Keratinocyte (primary cell): ENCODE data around the gene SKI. TPM values are rescaled to one million over a fixed set of nuclear protein-coding genes. Genes with fewer than 3 reads are reported as not detected.

Experiments
- DNase-seq: peaks from one replicate; pipeline ENCODE4 v3.0.0-alpha.2; 2011; ENCODE audit warnings: low read depth, missing footprints, low spot score
- FAIRE-seq: peaks from 2 replicates; lab custom pipeline; 2011; peaks lifted over from hg19 to GRCh38; lab: Jason Lieb, UNC
- H2AFZ ChIP-seq: 2 replicates; pipeline ENCODE4 v1.6.0; 2012; ENCODE audit warnings: low read length, control low read depth, inconsistent platforms; ENCODE audit not compliant: control insufficient read depth
- H3K27ac ChIP-seq: 2 replicates; pipeline ENCODE4 v1.5.1; 2011; ENCODE audit warnings: low read length; ENCODE audit not compliant: control insufficient read depth, insufficient read depth
- H3K27me3 ChIP-seq: 3 replicates; pipeline ENCODE4 v1.6.0; 2011; ENCODE audit warnings: low read length; ENCODE audit not compliant: control insufficient read depth, insufficient read depth; ENCODE audit errors: extremely low read depth
- H3K36me3 ChIP-seq, 2 experiments: 2 replicates in 1 of 2; 3 replicates in 1 of 2; pipeline ENCODE4 v1.5.1; 2011; ENCODE audit warnings: low read length in 2 of 2, mild to moderate bottlenecking in 1 of 2; ENCODE audit not compliant: control insufficient read depth in 2 of 2, insufficient read depth in 2 of 2; ENCODE audit errors: extremely low read depth in 1 of 2
- H3K4me1 ChIP-seq: 3 replicates; pipeline ENCODE4 v1.5.1; 2011; ENCODE audit warnings: low read length; ENCODE audit not compliant: control insufficient read depth, insufficient read depth; ENCODE audit errors: extremely low read depth
- H3K4me2 ChIP-seq: 3 replicates; pipeline ENCODE4 v1.6.0; 2011; ENCODE audit warnings: low read depth, low read length; ENCODE audit not compliant: control insufficient read depth, insufficient read depth; ENCODE audit errors: extremely low read depth
- H3K4me3 ChIP-seq, 3 experiments: fragments of 200-600 bp in 1 of 3; sonication (generic) in 1 of 3; 2 replicates in 2 of 3; 3 replicates in 1 of 3; pipeline ENCODE4 v1.5.1; 2011 to 2016; ENCODE audit warnings: low read length in 3 of 3, mild to moderate bottlenecking in 3 of 3, control low read depth in 2 of 3, inconsistent platforms in 1 of 3, low read depth in 1 of 3, mixed read lengths in 1 of 3, mixed run types in 1 of 3, moderate library complexity in 1 of 3; ENCODE audit not compliant: control insufficient read depth in 2 of 3, insufficient read depth in 2 of 3; ENCODE audit errors: extremely low read depth in 1 of 3
- H3K79me2 ChIP-seq: 2 replicates; pipeline ENCODE4 v1.6.0; 2012; ENCODE audit warnings: low read length; ENCODE audit not compliant: control insufficient read depth, insufficient read depth
- H3K9ac ChIP-seq: 3 replicates; pipeline ENCODE4 v1.6.0; 2011; ENCODE audit warnings: low read length; ENCODE audit not compliant: control insufficient read depth, insufficient read depth; ENCODE audit errors: extremely low read depth
- H3K9me1 ChIP-seq: 3 replicates; pipeline ENCODE4 v1.6.0; 2011; ENCODE audit warnings: low read length; ENCODE audit not compliant: control insufficient read depth, insufficient read depth; ENCODE audit errors: extremely low read depth
- H3K9me3 ChIP-seq: 2 replicates; pipeline ENCODE4 v1.5.1; 2012; ENCODE audit warnings: low read depth, low read length; ENCODE audit not compliant: control insufficient read depth
- H4K20me1 ChIP-seq: 3 replicates; pipeline ENCODE4 v1.6.0; 2011; ENCODE audit warnings: low read length; ENCODE audit not compliant: control insufficient read depth, insufficient read depth; ENCODE audit errors: extremely low read depth
- CTCF ChIP-seq, 3 experiments: IDR thresholded peaks in 1 of 3; conservative IDR thresholded peaks in 1 of 3; optimal IDR thresholded peaks in 1 of 3; 2 replicates in 2 of 3; 3 replicates in 1 of 3; pipeline versions ENCODE3 to v1.5.1; 2011; ENCODE audit warnings: low read length in 3 of 3, mild to moderate bottlenecking in 3 of 3, moderate library complexity in 2 of 3, control low read depth in 1 of 3, inconsistent platforms in 1 of 3; ENCODE audit not compliant: insufficient read depth in 2 of 3; ENCODE audit errors: extremely low read depth in 1 of 3
- EZH2 ChIP-seq: IDR thresholded peaks from one replicate; pipeline ENCODE4 v1.6.1; 2012; ENCODE audit warnings: inconsistent platforms, mild to moderate bottlenecking, low read length, moderate library complexity
- dilution Hi-C: fragments of 300-500 bp; cut with MboI; formaldehyde crosslinking; loops from one replicate; pipeline ENCODE4 v1.7.0; 2020; ENCODE audit warnings: low sequenced_read_pairs; ENCODE audit not compliant: extremely low pct_ligation_motif_present
- polyA plus RNA-seq, 5 experiments: library from polyadenylated mRNA; depleted of rRNA in 3 of 5; stranded (reverse) in 3 of 5; stranded (forward) in 1 of 5; unstranded in 1 of 5; fragments of >200 nt; gene quantifications; 1 replicate in 1 of 5; 2 replicates in 3 of 5; 3 replicates in 1 of 5; pipeline versions ENCODE4 v1.2.1 to v1.2.3, GENCODE V29; 2011 to 2012; ENCODE audit warnings: missing spikeins in 2 of 5, low read depth in 1 of 5, low replicate concordance in 1 of 5

The SKI gene
- polyA plus RNA-seq, 1 donor (not counting 4 experiments of a cell fraction or from before 2014, with no cell fraction given): 4.8 TPM

- H3K79me2 ChIP-seq: peaks cover 97% of the 10 kb centered on the region
- dilution Hi-C loops: no loop called here
- H2AFZ ChIP-seq: no peak overlapping the region
- DNase-seq (no peak), FAIRE-seq (no peak)
- H3K9ac ChIP-seq: no peak overlapping the region
- H3K27me3 ChIP-seq: no peaks in the 10 kb centered on the region
- no peak overlapping the region for H3K4me3 ChIP-seq
- H3K36me3 ChIP-seq: peaks cover 2 to 4% of the 10 kb centered on the region in 2 experiments
- no peak overlapping the region for H3K27ac ChIP-seq
- H3K9me3 ChIP-seq: peaks cover 2% of the 10 kb centered on the region
- H3K4me1 ChIP-seq: peaks cover 29% of the 10 kb centered on the region
- H3K4me2 ChIP-seq: no peak overlapping the region
- peaks cover 4% of the 10 kb centered on the region for H3K9me1 ChIP-seq
- peaks cover 20% of the 10 kb centered on the region for H4K20me1 ChIP-seq
- TF ChIP-seq EZH2: no peak
- TF ChIP-seq CTCF (optimal IDR thresholded peaks at IDR 0.05 in 1 of 3, IDR thresholded peaks at IDR 0.05 in 1 of 3, conservative IDR thresholded peaks at IDR 0.05 in 1 of 3; ENCODE audit: extremely low read depth in 1 of 3, insufficient read depth in 2 of 3, low read length in 3 of 3): no peak
Measured at GRCh38 chr1:2248854-2249558, 20.9 kb downstream of the SKI start.

GRCh38 chr1:2249559-2249906 lies 21.4 kb downstream of the SKI start:
- Histone ChIP-seq H4K20me1 (peaks cover 20% of the 10 kb centered on the region), H3K4me1 (peaks cover 29% of the 10 kb centered on the region), H3K27ac (no peak overlapping the region), H3K4me2 (no peak overlapping the region), H3K27me3 (no peaks in the 10 kb centered on the region), H3K36me3 (peaks cover 6 to 7% of the 10 kb centered on the region in 2 experiments), H3K79me2 (peaks cover 97% of the 10 kb centered on the region), H3K9me1 (peaks cover 4% of the 10 kb centered on the region), H3K9me3 (peaks cover 6% of the 10 kb centered on the region), H3K4me3 (no peak overlapping the region), H3K9ac (no peak overlapping the region), H2AFZ (no peak overlapping the region)
- FAIRE-seq: no peak
- dilution Hi-C loops: no loop called here
- TF ChIP-seq CTCF (optimal IDR thresholded peaks at IDR 0.05 in 1 of 3, IDR thresholded peaks at IDR 0.05 in 1 of 3, conservative IDR thresholded peaks at IDR 0.05 in 1 of 3; ENCODE audit: extremely low read depth in 1 of 3, insufficient read depth in 2 of 3, low read length in 3 of 3) (no peak), EZH2 (no peak)
- DNase-seq: no peak
